Measurements from ENCODE around the gene ABO.
"Not testable (repeated sequence)": the region's sequence is repeated elsewhere in the genome, so short reads cannot be mapped to it uniquely, and the experiment has no call there.

ABO gene

DNA sequence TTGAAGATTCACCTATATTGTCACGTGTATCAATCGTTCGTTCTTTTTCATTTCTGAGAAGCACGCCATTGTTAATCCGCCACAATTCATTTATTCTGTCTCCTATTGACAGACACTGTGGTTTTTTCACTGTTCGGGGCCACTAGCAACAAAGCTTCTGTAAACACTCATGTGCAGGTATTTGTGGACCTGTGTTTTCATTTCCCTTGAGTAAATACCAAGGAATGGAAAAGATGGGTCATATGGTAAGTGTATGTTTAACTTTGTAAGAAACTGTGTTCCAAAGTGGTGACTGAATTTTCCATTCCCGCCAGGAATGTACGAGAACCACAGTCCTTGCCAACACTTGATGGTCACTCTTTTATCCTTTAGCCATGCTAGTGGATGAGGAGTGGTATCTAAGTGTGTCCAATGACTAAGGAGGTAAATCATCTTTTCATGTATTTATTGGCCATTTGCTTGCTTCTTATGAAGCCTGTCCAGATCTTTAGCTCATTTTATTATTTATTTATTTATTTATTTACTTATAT, 10.7 kb downstream of the ABO start:
- no peak for DNase-seq (ENCODE audit: low read depth in 1 of 2, low spot score in 1 of 2)

DNA sequence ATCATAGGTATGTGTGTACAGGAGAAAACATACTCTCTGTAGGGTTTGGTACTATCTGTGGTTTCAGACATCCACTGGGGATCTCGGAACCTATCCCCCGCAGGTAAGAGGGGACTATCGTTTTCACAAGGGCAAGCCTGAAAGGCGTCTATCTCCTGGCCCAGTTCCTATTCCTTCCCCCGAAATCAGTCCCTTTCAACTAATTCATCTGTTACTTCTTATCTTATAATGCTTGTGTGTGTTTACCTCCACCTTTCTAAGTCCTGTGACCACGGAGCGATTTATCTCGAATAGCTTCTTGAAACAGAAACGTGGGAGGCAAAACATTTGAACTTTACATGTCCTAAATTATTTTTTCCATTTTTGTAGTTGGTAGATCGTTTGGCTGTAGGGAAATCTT, 11.4 kb downstream of the ABO start:
- DNase-seq (ENCODE audit: low read depth in 1 of 2, low spot score in 1 of 2): no peak

DNA sequence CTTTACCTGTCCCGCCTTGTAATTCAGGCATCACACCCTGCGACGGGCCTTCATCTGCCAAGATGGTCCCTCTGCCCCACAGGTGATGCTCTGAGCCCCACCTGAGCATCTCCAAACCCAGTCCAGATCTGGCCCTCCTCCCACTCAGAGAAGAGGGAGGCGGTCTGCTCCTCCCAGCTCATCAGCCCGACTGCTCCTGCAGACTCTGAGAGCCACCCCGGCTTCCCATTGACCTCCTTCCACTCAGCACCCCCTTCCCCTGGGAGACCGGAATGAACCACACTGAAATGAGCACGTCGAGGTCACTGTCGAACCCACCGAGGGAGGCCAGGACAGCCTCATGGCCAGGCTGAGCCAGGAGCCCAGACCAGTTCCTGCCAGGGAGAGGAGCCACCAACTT, 12.8 kb downstream of the ABO start:
- DNase-seq (ENCODE audit: low read depth in 1 of 2, low spot score in 1 of 2): no peak

DNA sequence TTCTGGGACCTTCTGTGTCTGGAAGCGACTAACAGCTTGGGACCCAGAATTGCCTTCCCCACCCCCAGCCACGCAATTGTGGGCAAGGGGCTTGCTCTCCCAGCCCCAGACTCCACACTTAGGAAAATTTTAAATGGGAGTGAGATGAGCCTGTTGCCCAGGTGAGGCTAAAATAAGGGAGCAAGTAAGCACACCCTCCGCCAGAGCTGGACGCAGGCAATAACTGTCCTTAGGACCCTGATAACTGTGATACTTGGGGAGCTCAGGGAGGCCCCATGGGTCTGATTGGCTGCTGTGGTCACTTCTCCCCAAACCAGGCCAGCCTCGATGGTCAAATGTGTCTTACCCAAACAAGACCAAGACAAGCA, 13.3 kb downstream of the ABO start:
- no peak for DNase-seq (ENCODE audit: low read depth in 1 of 2, low spot score in 1 of 2)

DNA sequence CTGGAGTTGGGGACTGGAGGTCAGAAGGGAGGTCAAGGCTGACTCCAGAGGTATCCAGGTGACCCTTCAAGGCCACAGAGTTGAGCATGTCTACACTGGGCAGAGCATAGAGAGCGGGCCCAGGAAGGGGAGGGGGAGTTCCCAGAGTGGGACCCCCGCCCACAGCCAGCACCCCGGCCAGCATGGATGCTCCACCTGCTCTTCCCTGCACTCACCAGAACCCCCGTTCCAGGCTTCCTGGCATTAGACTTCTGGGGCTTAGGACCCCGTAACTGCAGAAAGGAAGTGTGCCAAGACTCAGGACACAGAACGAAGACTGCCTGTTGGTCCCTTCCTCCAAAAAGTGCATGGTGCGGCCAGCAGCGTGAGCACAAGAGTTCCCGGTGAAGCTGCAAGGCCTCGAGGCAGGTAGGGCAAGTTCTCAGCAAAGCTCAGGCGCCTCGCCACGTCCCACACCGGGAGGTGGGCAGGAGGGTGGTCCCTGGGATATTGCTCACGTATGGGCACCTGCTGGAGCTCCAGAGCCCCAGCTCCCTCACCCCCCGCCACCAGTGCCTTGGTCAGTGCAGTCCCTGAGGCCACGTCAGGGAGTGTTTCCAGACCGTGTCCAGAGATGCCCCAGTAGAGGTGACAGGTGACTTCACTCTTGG, 13.8 kb downstream of the ABO start:
- no peak for DNase-seq (ENCODE audit: low read depth in 1 of 2, low spot score in 1 of 2)

DNA sequence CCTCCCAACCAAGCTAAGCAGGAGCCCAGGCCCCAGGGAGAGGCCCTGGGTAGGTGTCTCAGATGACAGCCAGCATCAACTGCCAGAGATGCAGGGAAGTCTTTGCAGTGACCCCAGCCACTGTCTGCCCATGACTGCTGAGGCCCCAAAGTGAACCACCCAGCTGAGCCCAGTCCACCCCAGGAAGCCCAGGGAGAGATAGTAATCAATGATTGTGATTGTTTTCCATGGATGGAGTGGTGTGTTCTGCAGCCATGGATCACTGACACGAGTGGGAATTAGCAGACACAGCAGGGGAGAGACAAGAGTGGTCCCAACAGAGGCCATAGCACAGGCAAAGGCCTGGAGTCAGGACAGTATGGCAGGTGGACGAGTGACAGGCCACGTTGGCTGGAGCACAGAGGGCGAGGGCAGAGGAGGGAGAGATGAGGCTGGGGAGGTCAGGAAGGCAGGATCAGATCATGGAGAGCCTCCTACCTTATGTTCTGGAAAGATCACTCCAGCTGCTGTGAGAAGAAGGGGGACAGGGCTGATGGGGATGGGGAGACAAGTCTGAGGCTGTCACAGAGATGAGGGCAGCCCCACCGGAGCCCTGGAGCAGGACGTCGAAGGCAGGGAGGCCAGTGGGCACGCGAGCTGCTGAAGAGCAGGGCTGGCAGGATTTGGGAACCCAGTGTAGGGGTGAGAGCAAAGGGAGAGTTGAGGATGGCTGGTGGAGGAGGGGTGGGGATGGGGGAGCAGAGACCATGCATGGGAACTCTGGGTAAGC, 14.5 kb downstream of the ABO start:
- DNase-seq (ENCODE audit: low read depth in 1 of 2, low spot score in 1 of 2): no peak

DNA sequence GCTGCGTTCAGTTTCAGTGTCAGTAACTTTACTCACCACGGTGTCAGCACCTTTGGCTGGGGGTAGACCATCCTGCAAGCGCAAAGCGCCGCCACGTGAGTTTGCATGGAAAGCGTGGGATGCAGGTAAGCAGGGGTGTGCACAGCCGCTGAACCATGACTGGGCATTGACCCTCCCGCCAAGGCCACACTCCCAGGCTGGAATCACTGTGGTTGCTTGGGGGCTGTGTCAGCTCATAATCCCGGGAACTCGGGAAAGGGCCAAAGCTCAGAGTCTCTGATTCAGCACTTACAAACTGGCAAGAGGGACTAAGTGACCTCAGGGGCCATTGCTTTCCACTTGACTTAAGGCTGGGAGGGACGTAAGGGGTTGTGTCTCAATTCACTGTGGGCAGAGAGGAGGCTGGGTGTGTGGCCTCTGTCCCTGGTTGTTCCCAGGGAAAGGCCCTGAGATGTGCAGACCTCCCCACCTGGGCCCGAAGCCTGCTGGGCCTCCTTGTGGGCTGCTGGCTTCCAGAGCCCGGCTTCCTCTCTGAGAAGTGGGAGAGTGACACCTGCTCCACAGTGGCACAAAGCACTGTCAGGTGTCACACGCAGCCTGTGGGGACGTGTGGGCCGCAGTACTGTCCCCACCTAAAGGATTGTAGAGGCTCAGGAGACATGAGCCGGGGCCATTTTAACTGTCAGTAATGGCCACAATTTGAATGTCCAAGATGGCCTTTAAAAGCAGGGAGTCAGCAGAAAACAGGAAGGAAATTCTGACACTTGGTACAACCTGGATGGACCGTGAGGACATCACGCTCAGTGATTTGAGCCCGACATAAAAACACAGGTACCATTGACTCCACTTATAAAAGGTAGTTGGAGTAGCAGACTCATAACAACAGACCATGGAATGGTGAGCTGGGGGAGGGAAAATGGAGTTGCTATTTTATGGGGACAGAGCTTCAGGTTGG, 16.7 kb downstream of the ABO start:
- DNase-seq (ENCODE audit: low read depth in 1 of 2, low spot score in 1 of 2): no peak

DNA sequence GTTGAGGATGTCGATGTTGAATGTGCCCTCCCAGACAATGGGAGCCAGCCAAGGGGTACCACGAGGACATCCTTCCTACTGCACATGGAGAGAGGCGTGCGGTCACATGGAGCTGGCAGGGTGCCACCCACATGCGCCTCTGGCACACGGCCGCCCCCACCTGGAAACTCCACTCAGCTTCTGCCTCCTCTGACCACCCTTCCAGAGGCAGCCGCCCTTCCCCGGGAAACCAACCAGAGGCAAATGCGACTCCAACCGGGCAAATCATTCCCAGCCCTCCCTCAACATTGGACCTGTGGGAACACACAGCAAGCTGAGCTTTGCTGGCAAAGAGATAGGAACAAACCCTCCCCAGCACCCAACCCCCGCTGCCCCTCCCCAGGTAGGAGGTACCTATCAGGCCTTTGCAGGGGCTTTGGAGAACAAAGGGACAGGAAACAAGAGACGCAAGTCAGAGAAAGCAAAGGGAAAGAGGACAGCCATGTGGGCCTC, 17.5 kb downstream of the ABO start:
- DNase-seq (ENCODE audit: low read depth in 1 of 2, low spot score in 1 of 2): no peak

DNA sequence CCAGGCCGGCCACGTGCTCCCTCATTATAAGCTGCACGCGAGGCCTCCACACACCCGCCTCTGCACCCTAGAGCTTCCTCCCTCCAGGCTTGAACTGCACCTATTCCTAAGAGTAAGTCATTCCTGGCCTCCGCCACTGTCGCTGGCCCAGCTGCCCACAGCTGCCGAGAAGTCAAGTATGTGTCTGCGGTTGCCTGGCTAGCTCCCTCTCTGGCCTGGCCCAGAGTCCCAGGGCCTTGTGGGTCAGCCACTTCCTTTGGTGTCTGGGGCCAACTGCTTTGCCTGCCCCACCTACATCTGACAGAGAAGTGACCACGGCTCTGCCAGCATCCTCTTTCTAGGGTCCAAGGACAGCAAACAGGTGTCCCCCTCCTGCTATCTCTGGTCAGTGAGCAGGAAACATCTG, 18.3 kb downstream of the ABO start:
- DNase-seq (ENCODE audit: low read depth in 1 of 2, low spot score in 1 of 2): no peak

DNA sequence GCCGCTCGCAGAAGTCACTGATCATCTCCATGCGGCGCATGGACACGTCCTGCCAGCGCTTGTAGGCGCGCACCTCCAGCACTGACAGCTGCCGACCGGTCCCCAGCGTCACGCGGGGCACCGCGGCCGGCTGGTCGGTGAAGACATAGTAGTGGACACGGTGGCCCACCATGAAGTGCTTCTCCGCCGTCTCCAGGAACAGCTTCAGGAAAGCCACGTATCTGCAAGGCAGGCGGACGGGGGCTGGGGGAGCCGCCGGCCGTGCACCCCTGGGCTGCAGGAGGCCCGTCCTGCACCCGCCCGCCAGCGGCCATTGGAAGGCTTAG, 18.9 kb downstream of the ABO start:
- no peak for DNase-seq (ENCODE audit: low read depth in 1 of 2, low spot score in 1 of 2)

DNA sequence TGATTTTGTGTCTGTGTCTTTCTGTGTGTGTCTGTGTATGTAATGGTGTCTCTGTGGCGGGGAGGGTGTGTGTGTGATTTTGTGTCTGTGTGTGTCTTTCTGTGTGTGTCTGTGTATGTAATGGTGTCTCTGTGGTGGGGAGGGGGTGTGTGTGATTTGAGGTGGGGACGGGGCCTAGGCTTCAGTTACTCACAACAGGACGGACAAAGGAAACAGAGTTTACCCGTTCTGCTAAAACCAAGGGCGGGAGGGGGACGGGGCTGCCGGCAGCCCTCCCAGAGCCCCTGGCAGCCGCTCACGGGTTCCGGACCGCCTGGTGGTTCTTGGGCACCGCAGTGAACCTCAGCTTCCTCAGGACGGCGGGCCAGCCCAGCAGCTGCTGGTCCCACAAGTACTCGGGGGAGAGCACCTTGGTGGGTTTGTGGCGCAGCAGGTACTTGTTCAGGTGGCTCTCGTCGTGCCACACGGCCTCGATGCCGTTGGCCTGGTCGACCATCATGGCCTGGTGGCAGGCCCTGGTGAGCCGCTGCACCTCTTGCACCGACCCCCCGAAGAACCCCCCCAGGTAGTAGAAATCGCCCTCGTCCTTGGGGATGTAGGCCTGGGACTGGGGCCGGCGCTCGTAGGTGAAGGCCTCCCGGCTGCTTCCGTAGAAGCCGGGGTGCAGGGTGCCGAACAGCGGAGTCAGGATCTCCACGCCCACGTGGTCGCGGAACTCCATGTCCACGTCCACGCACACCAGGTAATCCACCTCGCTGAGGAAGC, 19.4 kb downstream of the ABO start:
- no peak for DNase-seq (ENCODE audit: low read depth in 1 of 2, low spot score in 1 of 2)

DNA sequence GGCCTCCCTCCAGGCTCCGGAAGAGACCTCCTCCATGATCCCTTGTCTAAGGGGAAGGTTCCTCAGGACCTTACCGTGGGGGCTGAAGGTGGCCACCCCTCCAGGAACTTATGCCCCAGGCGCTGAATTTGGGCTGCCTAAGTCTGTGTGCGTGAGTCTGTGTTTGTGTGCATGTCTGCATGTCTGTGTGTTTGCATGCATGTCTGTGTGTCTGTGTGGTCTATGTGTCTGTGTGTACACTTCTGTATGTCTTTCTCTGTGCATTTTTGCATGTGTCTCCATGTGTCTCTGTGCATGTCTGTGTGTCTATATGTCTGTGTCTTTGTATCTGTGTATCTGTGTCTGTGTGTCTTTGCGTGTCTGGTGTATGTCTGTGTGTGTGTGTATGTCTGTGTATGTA, 20.5 kb downstream of the ABO start:
- DNase-seq (ENCODE audit: low read depth in 1 of 2, low spot score in 1 of 2): no peak

DNA sequence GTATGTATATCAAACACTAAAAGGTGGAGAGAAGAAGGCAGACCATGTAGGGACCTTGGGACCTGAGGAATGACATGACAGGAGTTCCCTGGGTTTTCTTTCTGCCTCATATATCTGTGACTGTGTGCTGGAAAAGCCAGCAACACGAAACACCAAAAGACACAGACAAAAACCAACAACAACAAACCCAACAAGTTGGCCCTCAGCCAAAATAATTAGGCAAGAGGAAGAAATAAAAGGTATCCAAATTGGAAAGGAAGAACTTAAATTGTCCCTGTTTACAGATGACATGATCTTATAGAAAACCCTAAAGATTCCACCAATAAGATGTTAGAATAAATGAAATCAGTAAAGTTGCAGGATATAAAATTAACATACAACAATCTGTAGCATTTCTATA, 21.7 kb downstream of the ABO start:
- no peak for DNase-seq (ENCODE audit: low read depth in 1 of 2, low spot score in 1 of 2)

DNA sequence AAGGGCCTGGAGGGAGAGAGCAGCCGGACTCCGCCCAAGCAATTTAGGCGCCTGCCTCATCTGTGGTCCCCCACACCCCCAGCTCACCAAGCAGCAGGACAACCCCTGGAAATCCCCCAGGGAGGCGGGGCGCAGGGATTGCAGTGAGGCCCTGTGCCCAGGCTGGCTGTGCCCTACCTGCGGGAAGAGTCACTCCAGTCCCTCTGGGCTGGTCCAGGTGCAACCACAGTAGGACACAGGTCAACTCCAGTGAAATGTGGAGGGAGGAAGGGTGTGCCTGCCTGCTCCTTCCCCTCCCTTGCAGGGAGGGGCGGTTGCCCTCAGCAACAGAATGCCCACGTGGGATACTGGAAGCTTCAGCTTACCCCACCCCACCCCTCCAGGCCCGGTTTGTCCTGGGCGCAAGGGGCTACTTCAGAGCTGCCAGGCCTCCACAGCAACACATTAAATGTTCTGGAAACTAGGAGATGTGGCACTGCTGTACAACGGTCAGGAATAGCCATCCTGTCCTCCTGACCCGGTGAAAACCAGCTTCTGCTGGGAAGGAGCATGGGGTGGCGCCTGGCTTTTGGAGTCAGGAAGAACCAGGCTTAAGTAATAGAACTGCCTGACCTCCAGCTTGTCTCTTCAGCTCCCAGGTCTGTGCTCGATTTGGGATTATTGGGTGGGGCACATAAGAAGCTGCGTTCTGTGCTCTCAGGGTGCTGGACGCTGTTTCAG, 22.5 kb downstream of the ABO start:
- no peak for DNase-seq (ENCODE audit: low read depth in 1 of 2, low spot score in 1 of 2)

DNA sequence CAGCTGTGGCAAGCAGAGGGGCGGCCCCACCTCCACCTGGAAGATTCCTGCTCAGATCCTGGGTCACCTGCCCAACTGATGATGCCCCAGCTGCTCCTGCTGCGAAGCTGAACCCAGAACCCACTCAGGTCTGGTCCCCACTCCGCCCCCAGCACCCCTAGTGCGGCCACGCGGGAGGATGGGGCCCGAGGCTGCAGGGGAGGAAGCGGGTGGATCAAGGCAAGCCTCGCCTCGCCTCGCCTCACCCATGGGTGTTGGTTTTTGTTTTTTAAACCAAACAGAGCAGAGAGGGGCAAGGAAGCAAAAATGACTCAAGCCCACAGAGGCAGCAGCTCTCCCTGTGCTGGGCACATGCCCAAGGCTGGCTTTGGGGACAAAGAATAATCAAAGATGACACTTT, 23.2 kb downstream of the ABO start:
- DNase-seq (ENCODE audit: low read depth in 1 of 2, low spot score in 1 of 2): no peak

DNA sequence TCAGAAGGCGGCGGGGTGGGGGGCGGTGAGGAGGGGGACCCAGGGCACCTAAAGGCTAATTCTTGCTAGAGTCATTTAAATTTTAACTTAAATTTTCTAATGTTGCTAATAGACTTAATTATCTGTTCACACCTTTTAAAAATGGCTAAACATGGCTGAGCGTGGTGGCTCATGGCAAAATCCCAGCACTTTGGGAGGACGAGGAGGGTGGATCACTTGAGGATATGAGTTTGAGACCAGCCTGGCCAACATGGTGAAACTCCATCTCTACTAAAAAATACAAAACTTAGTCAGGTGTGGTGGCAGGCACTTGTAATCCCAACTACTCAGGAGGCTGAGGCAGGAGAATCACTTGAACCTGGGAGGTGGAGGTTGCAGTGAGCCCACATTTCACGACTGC, 23.8 kb downstream of the ABO start:
- not testable (repeated sequence) for DNase-seq (ENCODE audit: low read depth in 1 of 2, low spot score in 1 of 2)

DNA sequence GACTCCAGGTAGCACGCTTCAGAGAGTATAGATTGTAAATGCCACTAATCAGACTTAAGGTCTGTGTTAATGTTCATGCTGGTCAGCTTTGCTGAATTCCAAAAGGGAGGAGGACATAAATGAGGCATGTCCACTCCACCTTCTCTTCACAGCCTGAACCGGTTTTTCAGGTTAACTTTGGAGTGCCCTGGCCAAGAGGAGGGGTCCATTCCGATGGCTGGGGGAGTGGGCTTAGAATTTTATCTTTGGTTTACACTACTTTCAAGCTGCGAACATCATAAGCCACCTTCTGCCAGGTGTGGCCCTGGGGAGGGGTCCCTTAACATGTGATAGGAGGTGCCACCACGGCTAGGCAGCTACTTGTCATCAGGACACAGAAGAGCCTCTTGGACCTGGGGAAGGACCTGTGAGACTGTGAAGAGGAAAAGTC, 24.2 kb downstream of the ABO start:
- DNase-seq (ENCODE audit: low read depth in 1 of 2, low spot score in 1 of 2): no peak

DNA sequence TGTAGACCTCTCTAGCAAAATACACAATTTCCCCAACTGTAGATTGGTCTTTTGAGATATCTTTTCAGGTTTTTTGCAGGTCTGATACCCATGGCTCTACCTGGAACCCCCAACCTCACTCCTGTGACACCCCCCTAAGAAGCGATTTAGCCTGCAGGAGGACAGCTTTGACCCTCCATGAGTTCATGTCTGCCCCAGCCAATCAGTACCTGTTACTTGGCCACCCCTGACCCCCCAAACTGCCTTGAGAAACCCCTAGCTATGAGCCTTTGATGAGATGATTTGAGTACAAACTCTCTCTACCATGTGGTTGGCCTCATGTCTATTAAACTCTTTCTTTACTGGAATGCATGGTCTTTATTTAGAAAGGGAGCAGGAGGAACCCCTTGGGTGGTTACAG, 25.7 kb downstream of the ABO start:
- DNase-seq (ENCODE audit: low read depth in 1 of 2, low spot score in 1 of 2): no peak

DNA sequence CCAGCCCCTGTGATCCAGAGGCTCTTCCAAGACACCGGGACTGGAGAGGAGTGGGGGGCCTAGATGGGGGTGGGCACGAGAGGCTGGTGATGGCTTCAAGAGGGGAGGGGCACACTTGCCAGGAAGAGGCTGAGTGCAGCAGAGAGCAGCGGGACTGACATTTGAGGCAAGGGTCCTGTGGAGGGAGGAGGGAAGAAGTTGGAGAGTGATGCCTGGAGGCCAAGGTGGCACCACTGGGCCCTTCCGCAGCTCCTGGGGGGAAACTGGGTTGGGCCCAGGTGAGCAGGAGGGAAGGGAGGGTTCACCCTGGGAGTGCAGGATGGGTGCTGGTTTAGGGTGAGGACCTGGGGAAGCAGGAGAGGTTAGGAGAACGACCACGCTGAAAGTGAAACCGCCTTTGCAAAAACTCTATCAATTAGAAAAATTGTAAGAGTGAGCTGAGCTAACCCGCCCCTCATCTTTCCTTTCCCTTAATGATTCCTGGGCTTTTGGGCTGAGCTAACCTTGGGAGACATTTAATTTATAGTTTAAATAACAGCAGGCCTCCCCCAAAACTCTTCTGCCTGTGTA, 26.2 kb downstream of the ABO start:
- no peak for DNase-seq (ENCODE audit: low read depth in 1 of 2, low spot score in 1 of 2)

DNA sequence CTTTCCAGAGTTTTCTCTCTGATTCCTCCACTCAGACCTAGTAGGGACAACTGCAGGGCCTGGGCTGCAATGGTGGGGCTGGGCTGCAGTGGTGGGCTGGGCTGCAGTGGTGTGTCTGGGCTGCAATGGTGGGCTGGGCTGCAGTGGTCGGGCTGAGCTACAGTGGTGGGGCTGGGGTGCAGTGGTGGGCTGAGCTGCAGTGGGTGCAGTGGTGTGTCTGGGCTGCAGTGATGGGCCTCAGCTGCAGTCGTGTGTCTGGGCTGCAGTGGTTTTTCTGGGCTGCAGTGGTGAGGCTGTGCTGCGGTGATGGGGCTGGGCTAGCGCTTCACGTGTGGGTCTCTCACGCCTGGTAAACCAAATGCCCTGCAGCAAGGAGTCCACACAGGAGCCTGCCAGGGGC, 27.4 kb downstream of the ABO start:
- no peak for DNase-seq (ENCODE audit: low read depth in 1 of 2, low spot score in 1 of 2)

Measured in activated T-helper 1 cell treated with anti-CD3 and anti-CD28 coated beads, Interleukin-2, amount 50 U/mL, for 16 hours (primary cell).